ENCODE measurements around the gene FGF8. TPM values are rescaled to one million over a fixed set of nuclear protein-coding genes. Genes with fewer than 3 reads are reported as not detected.

Gene FGF8
- total RNA-seq, 1 donor from 2014 or later, result not detected

- peak; percentile 75 to 77 for DNase-seq (ENCODE audit: low read depth in 2 of 2)
Measured at GRCh38 chr10:101782811-101783735, 7.2 kb upstream of the FGF8 start, which contains the start of gene NPM3. Gene NPM3 (minus strand): TSS chr10:101783446. CDS start chr10:101783390, 56 bp downstream.

- no peak for DNase-seq (ENCODE audit: low read depth in 2 of 2)
Measured at GRCh38 chr10:101781984-101782810, 6.3 kb upstream of the FGF8 start.

- no peak for DNase-seq (ENCODE audit: low read depth in 2 of 2)
Measured at GRCh38 chr10:101781655-101781983, 5.7 kb upstream of the FGF8 start.

GRCh38 chr10:101780818-101781654, 5.1 kb upstream of the FGF8 start:
- DNase-seq (ENCODE audit: low read depth in 2 of 2), result peak; percentile 69 to 76

GRCh38 chr10:101780187-101780817, 4.4 kb upstream of the FGF8 start:
- DNase-seq (ENCODE audit: low read depth in 2 of 2), result no peak

GRCh38 chr10:101779544-101780186, 3.8 kb upstream of the FGF8 start:
- DNase-seq (ENCODE audit: low read depth in 2 of 2), result peak; percentile 73 to 79

GRCh38 chr10:101778781-101779543, 3.0 kb upstream of the FGF8 start:
- peak; percentile 61 to 66 for DNase-seq (ENCODE audit: low read depth in 2 of 2)

- no peak for DNase-seq (ENCODE audit: low read depth in 2 of 2)
Measured at GRCh38 chr10:101778151-101778780, 2.4 kb upstream of the FGF8 start.

- no peak for DNase-seq (ENCODE audit: low read depth in 2 of 2)
Measured at GRCh38 chr10:101777619-101778145, 1.8 kb upstream of the FGF8 start.

GRCh38 chr10:101776161-101776817, 375 bp upstream of the FGF8 start:
- DNase-seq (ENCODE audit: low read depth in 2 of 2), result no peak

- DNase-seq (ENCODE audit: low read depth in 2 of 2), result peak; percentile 10 to 16
Measured at GRCh38 chr10:101774589-101775272, 1.2 kb downstream of the FGF8 start.

GRCh38 chr10:101773923-101774588, 1.9 kb downstream of the FGF8 start:
- DNase-seq (ENCODE audit: low read depth in 2 of 2), result no peak

- DNase-seq (ENCODE audit: low read depth in 2 of 2), result no peak
Measured at GRCh38 chr10:101772895-101773761, 2.8 kb downstream of the FGF8 start.

- no peak for DNase-seq (ENCODE audit: low read depth in 2 of 2)
Measured at GRCh38 chr10:101772017-101772894, 3.7 kb downstream of the FGF8 start.

GRCh38 chr10:101771380-101771779, 4.5 kb downstream of the FGF8 start:
- DNase-seq (ENCODE audit: low read depth in 2 of 2), result no peak
